HG03139 (cell line): ENCODE measurements around the gene WTIP.
"Not testable (repeated sequence)": the region's sequence is repeated elsewhere in the genome, so short reads cannot be mapped to it uniquely, and the experiment has no call there.

Experiments
- ATAC-seq: cut with Tn5 transposase; IDR thresholded peaks from one replicate; pipeline ENCODE4 v1.9.1; 2021; ENCODE audit not compliant: unreplicated experiment

Gene WTIP

DNA sequence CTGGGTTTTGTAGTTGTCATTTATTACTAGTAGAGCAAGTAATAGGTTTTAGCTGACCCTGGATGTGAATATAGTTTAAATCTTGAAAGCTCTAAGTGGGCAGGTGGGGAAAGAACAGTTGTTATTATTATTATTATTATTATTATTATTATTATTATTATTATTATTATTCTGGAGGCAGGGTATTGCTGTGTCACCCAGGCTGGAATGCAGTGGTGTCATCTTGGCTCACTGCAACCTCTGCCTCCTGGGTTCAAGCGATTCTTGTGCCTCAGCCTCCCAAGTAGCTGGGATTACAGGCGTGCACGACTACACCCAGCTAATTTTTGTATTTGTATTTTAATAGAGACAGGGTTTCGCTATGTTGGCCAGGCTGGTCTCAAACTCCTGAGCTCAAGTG lies 3.1 kb upstream of the WTIP start:
- ATAC-seq: not testable (repeated sequence)

DNA sequence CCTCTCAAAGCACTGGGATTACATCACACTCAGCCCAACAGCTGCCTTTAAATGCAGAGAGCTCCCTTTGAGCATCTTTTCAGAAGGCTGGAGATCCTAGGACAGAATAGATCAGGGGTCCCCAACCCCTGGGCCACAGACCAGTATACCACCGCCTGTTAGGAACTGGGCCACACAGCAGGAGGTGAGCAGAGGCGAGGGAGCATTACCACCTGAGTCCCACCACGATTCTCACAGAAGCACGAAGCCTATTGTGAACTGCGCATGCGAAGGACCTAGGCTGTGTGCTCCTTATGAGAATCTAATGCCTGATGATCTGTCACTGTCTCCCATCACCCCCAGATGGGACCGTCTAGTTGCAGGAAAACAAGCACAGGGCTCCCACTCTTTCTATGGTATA lies 2.2 kb upstream of the WTIP start:
- no peak for ATAC-seq

GRCh38 chr19:34480491-34480890 lies 1.1 kb upstream of the WTIP start:
- ATAC-seq: no peak

GRCh38 chr19:34481861-34482379 lies 362 bp downstream of the WTIP start:
- no peak for ATAC-seq

DNA sequence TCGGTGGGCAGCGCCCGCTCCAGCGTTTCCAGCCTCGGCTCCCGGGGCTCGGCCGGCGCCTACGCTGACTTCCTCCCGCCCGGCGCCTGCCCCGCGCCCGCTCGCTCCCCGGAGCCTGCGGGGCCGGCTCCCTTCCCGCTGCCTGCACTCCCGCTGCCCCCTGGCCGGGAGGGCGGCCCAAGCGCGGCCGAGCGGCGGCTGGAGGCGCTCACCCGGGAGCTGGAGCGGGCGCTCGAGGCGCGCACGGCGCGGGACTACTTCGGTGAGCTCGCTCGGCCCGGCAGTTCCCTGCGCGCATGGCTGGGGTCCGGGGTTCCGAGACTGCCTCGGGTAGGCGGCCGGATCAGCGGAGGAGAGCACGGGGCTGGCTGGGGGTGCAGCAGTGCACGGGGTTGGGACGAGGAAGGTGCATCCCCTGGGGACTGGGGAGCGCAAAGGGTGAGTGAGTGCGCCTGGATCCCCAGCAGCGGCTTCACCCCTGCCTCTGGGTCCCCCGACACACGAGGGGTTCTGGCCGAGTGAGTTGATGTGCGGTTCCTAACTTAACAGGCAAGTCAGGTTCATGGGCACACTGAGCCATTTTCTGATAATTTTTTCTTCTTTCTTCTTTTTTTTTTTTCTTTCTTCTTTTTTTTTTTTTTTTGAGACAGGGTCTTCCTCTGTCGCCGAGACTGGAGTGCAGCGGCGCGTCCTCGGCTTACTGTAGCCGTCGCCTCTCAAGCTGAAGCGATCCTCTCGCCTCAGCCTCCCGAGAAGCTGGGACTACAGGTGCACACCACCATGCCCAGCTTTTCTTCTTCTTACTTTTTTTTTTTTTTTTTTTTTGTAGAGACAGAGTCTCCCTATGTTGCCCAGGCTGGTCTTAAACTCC lies 1.1 kb downstream of the WTIP start:
- ATAC-seq: no peak

- ATAC-seq: no peak
Observed at GRCh38 chr19:34484328-34484727, 2.8 kb downstream of the WTIP start.

GRCh38 chr19:34485831-34486230 lies 4.3 kb downstream of the WTIP start:
- ATAC-seq: no peak

DNA sequence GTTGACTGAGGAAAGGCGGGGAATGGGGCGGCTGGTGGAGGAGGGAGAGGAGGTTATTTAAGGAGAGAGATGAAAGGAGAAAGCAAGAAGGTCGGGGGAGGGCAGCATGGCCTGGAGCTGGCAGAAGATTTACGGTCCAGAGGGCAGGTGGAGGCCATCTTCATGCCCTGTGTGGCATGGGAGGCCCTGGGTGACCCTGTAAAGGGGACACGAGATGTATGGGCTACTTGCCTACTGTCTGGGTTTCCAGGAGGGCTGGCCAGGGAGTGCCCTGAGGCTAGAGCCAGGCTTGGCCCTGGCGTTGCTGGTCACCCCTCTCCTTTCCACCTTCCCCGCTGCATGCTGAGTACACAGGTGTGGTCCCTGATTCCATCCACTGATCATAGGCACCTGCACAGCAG lies 6.1 kb downstream of the WTIP start:
- no peak for ATAC-seq

GRCh38 chr19:34489175-34489574 lies 7.6 kb downstream of the WTIP start:
- no peak for ATAC-seq

- ATAC-seq: no peak
Observed at GRCh38 chr19:34490141-34490766, 8.7 kb downstream of the WTIP start.

DNA sequence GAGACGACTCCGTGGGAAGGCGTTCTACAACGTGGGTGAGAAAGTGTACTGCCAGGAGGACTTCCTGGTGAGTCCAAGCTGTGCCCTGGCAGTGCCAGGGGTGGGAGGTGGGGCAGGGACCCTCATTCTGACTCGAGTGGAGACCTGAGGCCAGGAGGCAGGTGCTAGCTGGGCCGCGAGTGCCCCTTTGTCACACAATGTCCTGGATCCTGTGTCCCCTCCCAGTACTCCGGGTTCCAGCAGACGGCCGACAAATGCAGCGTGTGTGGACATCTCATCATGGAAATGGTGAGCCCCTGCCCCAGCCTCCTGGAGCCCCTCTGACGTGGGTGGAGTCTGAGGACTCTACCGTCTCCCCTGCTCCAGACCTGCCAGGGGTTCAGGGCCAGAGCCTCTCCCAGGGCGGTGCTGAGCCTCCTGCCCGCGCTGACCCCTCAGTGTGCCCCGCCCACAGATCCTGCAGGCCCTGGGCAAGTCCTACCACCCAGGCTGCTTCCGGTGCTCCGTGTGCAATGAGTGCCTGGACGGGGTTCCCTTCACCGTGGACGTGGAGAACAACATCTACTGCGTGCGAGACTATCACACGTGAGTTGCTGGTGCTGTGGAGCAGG lies 11.6 kb downstream of the WTIP start:
- ATAC-seq: no peak

GRCh38 chr19:34493649-34494044 lies 12.1 kb downstream of the WTIP start:
- ATAC-seq: no peak

DNA sequence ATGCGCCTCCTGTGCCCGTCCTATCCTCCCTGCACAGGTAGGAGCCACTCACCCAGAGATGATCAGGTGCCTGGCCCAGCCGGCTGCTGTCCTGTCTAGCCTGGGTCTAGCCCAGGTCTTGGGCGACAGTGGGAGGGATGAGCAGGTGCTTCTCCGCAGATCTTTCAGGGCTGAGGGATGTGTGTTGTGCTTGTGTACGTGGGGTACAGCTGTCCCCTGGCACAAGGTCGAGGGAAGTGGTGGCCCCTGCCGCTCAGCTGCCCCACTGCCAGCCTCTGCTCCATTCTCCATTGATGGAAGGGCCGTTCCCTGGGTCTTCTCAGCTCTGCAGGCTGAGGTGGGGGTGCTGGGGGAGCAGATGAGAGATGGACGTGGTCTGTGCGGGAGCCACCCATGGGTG lies 13.0 kb downstream of the WTIP start:
- ATAC-seq: no peak

GRCh38 chr19:34495416-34495815 lies 13.9 kb downstream of the WTIP start:
- ATAC-seq: no peak

- no peak for ATAC-seq
Observed at GRCh38 chr19:34497112-34497805, 15.7 kb downstream of the WTIP start.

DNA sequence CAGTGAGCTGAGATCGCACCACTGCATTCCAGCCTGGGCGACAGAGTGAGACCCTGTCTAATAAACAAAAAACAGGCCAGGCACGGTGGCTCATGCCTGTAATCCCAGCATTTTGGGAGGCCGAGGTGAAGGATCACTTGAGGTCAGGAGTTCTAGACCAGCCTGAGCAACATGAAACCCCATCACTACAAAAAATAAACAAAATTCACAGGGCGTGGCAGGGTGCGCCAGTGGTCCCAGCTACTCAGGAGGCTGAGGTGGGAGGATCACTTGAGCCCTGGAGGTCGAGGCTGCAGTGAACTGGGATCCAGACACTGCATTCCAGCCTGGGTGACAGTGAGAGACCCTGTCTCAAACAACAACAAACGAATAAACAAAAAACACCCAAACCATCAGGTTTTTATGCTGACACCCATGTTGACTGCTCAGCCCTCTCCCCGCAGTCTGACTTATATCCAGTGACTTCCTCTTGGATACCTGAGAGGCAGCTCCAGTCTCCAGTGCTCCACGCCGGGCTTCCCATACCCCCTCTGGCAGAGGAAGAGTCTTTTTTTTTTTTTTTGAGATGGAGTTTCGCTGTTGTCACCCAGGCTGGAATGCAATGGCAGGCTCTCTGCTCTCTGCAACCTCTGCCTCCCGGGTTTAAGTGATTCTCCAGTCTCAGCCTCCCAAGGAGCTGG lies 17.7 kb downstream of the WTIP start:
- no peak for ATAC-seq

DNA sequence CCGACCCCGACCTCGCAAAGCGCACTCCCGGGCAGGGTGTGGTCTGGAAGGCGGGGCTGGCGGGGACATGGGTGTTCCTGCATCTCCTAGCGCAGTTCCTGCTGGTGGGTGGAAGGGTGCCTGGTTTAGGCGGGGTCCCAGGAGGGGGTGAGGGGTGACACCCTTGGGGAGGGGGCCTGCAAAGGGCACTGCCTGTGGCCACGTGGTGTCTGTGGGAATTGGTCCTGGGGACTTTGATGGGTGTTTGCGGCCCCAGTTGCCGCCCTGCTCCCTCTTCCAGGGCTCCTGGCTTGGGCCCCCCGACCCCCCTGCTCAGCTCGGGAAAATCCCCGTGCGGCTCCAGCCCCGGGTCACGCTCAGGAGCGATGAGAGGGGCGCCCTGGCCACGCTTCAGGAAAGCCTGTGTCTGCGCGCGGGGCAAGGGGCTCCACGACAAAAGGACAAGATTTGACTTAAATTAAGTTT lies 19.1 kb downstream of the WTIP start:
- ATAC-seq: no peak

- ATAC-seq: no peak
Observed at GRCh38 chr19:34501339-34502320, 20.1 kb downstream of the WTIP start.

DNA sequence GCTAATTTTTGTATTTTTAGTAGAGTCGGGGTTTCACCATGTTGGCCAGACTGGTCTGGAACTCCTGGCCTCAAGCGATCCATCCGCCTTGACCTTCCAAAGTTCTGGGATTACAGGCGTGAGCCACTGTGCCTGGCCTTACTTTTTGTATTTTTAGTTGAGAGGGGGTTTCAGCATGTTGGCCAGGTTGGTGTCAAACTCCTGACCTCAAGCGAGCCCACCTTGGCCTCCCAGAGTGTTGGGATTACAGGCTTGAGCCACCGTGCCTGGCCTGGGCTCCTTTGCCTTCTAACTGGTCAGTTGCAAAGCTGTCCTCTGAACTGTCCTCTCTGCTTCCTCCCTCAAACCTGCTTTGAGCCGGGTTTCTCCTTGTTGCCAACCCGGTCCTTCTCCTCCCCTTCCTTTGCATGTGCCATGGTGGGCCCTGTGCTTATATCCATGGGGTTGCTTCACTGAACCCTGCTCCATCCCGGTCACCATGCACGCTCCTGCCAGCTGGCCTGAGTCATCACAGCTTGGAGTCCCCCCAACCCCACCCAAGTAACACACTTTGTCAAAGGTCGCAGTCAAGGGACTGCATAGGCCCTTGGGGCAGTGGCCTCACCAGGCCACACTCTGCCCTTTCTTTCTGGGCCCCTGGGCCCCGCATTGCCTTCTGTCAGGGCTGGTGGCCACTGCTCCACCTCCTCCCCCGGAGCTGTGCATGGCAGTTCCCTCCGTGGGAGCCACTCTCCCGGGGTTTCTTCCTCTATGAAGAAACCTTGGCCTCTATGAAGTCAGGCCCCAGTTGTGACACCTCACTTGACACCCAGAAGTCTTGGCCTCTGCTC lies 21.2 kb downstream of the WTIP start:
- no peak for ATAC-seq
